Neuronal stem cell (in vitro differentiated cells): ENCODE results near the gene RBM19. TPM values are rescaled to one million over a fixed set of nuclear protein-coding genes. Genes with fewer than 3 reads are reported as not detected.

Experiments
- DNase-seq: peaks from one replicate; pipeline ENCODE4 v3.0.0-alpha.2; 2013; ENCODE audit warnings: low spot score
- H2AFZ ChIP-seq: one replicate; pipeline ENCODE4 v1.6.1; 2013; ENCODE audit warnings: mild to moderate bottlenecking, low read length, inconsistent platforms
- H2AK5ac ChIP-seq: 2 replicates; pipeline ENCODE4 v1.6.1; 2013; ENCODE audit warnings: low read depth, mild to moderate bottlenecking, inconsistent platforms, low read length, moderate library complexity, mixed read lengths
- H2BK120ac ChIP-seq: 2 replicates; pipeline ENCODE4 v1.6.1; 2013; ENCODE audit warnings: low read depth, mild to moderate bottlenecking, inconsistent platforms, low read length, moderate library complexity, mixed read lengths
- H2BK12ac ChIP-seq: one replicate; pipeline ENCODE4 v1.6.1; 2013; ENCODE audit warnings: low read length, inconsistent platforms
- H2BK15ac ChIP-seq: 2 replicates; pipeline ENCODE4 v1.6.1; 2013; ENCODE audit warnings: mild to moderate bottlenecking, low read length, inconsistent platforms, mixed read lengths
- H2BK5ac ChIP-seq: one replicate; pipeline ENCODE4 v1.6.1; 2013; ENCODE audit warnings: inconsistent platforms, mild to moderate bottlenecking, low read length, moderate library complexity
- H3K14ac ChIP-seq: one replicate; pipeline ENCODE4 v1.6.1; 2013; ENCODE audit warnings: low read length, inconsistent platforms
- H3K18ac ChIP-seq: 2 replicates; pipeline ENCODE4 v1.6.1; 2013; ENCODE audit warnings: low read length, inconsistent platforms
- H3K23ac ChIP-seq: 2 replicates; pipeline ENCODE4 v1.6.1; 2013; ENCODE audit warnings: low read depth, mild to moderate bottlenecking, mixed read lengths, low read length, inconsistent platforms; ENCODE audit not compliant: poor library complexity
- H3K27ac ChIP-seq: replicated peaks from 3 replicates; pipeline ENCODE4 v1.5.1; 2013; ENCODE audit warnings: low read length, inconsistent platforms
- H3K27me3 ChIP-seq, 3 experiments: 2 replicates each; pipeline ENCODE4 v1.6.1; 2013; ENCODE audit warnings: low read length in 3 of 3, mild to moderate bottlenecking in 2 of 3, inconsistent platforms in 1 of 3, low read depth in 1 of 3, mixed read lengths in 1 of 3, moderate library complexity in 1 of 3; ENCODE audit not compliant: control insufficient read depth in 3 of 3, insufficient read depth in 3 of 3
- H3K36me3 ChIP-seq, 2 donors: replicated peaks in 1 of 2; 2 replicates each; pipeline ENCODE4 v1.6.1; 2013; ENCODE audit warnings: low read length in 2 of 2; ENCODE audit not compliant: control insufficient read depth in 2 of 2, insufficient read depth in 2 of 2
- H3K4ac ChIP-seq: 2 replicates; pipeline ENCODE4 v1.6.1; 2013; ENCODE audit warnings: inconsistent platforms, mild to moderate bottlenecking, low read length, moderate library complexity
- H3K4me1 ChIP-seq, 2 donors: 1 replicate in 1 of 2; 2 replicates in 1 of 2; pipeline ENCODE4 v1.6.1; 2013; ENCODE audit warnings: low read length in 2 of 2, low read depth in 1 of 2; ENCODE audit not compliant: control insufficient read depth in 2 of 2, insufficient read depth in 1 of 2
- H3K4me2 ChIP-seq: one replicate; pipeline ENCODE4 v1.6.1; 2013; ENCODE audit warnings: mild to moderate bottlenecking, low read length, inconsistent platforms; ENCODE audit not compliant: insufficient read depth, poor library complexity, severe bottlenecking
- H3K4me3 ChIP-seq, 2 donors: 2 replicates each; pipeline ENCODE4 v1.5.1; 2013; ENCODE audit warnings: low read length in 2 of 2, mild to moderate bottlenecking in 2 of 2, inconsistent platforms in 1 of 2, moderate library complexity in 1 of 2
- H3K79me1 ChIP-seq: one replicate; pipeline ENCODE4 v1.6.1; 2013; ENCODE audit warnings: low read depth, mild to moderate bottlenecking, inconsistent platforms, low read length, moderate library complexity
- H3K9ac ChIP-seq: one replicate; pipeline ENCODE4 v1.6.1; 2013; ENCODE audit warnings: mild to moderate bottlenecking, low read depth, low read length, inconsistent platforms; ENCODE audit not compliant: poor library complexity
- H3K9me3 ChIP-seq, 2 donors: replicated peaks in 1 of 2; 2 replicates each; pipeline versions ENCODE3 to v1.6.1; 2013; ENCODE audit warnings: low read length in 2 of 2, mild to moderate bottlenecking in 2 of 2, inconsistent platforms in 1 of 2, low read depth in 1 of 2, mixed read lengths in 1 of 2, moderate library complexity in 1 of 2; ENCODE audit not compliant: control insufficient read depth in 2 of 2, insufficient read depth in 1 of 2
- H4K8ac ChIP-seq: one replicate; pipeline ENCODE4 v1.6.1; 2013; ENCODE audit warnings: low read depth, mild to moderate bottlenecking, inconsistent platforms, low read length, moderate library complexity
- H4K91ac ChIP-seq: one replicate; pipeline ENCODE4 v1.6.1; 2013; ENCODE audit warnings: low read length, low read depth, mild to moderate bottlenecking, inconsistent platforms; ENCODE audit not compliant: poor library complexity
- WGBS, 2 donors: extraction: QIAGEN DNeasy Blood & Tissue Kit; methylation state at CpG; one replicate each; pipeline ENCODE4 v1.1.7; 2013; ENCODE audit warnings: missing lambda C conversion rate in 2 of 2, mixed read lengths in 1 of 2; ENCODE audit not compliant: insufficient read length in 2 of 2, insufficient replicate concordance in 1 of 2; ENCODE audit errors: extremely low coverage in 2 of 2; 5-methylcytosine and 5-hydroxymethylcytosine counted together
- small RNA-seq: library from polyadenylated mRNA; stranded (forward); fragments of <200 nt; extraction: miRNeasy Mini kit (QIAGEN cat#:217004); gene quantifications from one replicate; pipeline ENCODE3, GENCODE V24; 2013; ENCODE audit not compliant: insufficient read depth

RBM19 gene

GRCh38 chr12:113768850-113769249 is 197.3 kb downstream of the RBM19 start:
- Histone ChIP-seq H3K9ac (no peak overlapping the region), H2BK5ac (no peak overlapping the region), H3K36me3 (no peaks in the 10 kb centered on the region), H4K8ac (no peak overlapping the region), H3K18ac (peak overlapping the region; percentile 57), H3K27me3 (peaks cover 0 to 9% (median 0%) of the 10 kb centered on the region in 3 experiments), H3K27ac (no peak overlapping the region), H4K91ac (no peak overlapping the region), H3K9me3 (no peaks in the 10 kb centered on the region), H3K4me1 (peaks cover 13 to 15% of the 10 kb centered on the region in 2 donors), H3K79me1 (no peaks in the 10 kb centered on the region), H2AFZ (no peak overlapping the region), H2BK120ac (no peak overlapping the region), H2BK12ac (no peak overlapping the region), H3K4ac (no peak overlapping the region), H3K4me2 (no peak overlapping the region), H3K23ac (no peak overlapping the region), H2AK5ac (no peak overlapping the region), H3K4me3 (no peak overlapping the region), H3K14ac (no peak overlapping the region), H2BK15ac (no peak overlapping the region)
- DNase-seq = no peak
- no CpG with 5 or more reads among the region's 6 CpGs for WGBS, 2 donors

- DNase-seq = peak; percentile 58
- no peak overlapping the region for H3K14ac ChIP-seq
- no peak overlapping the region for H2BK15ac ChIP-seq
- peak overlapping the region; percentile 41 for H2AFZ ChIP-seq
- no peak overlapping the region for H4K91ac ChIP-seq
- peak overlapping the region; percentile 38 for H2AK5ac ChIP-seq
- H3K36me3 ChIP-seq = no peaks in the 10 kb centered on the region
- H3K79me1 ChIP-seq = no peaks in the 10 kb centered on the region
- H2BK120ac ChIP-seq = no peak overlapping the region
- no peak overlapping the region for H3K4me2 ChIP-seq
- peaks cover 0 to 11% (median 2%) of the 10 kb centered on the region in 3 experiments for H3K27me3 ChIP-seq
- no peak overlapping the region for H3K4me3 ChIP-seq
- no peak overlapping the region for H2BK12ac ChIP-seq
- H2BK5ac ChIP-seq = no peak overlapping the region
- H3K27ac ChIP-seq = peak overlapping the region; percentile 39
- H3K9ac ChIP-seq = no peak overlapping the region
- H3K4me1 ChIP-seq = peaks cover 20 to 22% of the 10 kb centered on the region in 2 donors
- no CpG with 5 or more reads among the region's 10 CpGs for WGBS, 2 donors
- peak overlapping the region; percentile 6 for H3K23ac ChIP-seq
- peak overlapping the region; percentile 44 for H3K18ac ChIP-seq
- H3K4ac ChIP-seq = no peak overlapping the region
- no peak overlapping the region for H4K8ac ChIP-seq
- no peaks in the 10 kb centered on the region for H3K9me3 ChIP-seq
Observed at GRCh38 chr12:113766879-113767878, 198.9 kb downstream of the RBM19 start.

Small RNA genes within 50 kb of the gene (small RNA-seq; reads per million reads assigned to genes)
- gene DYNLL1P4 = not detected
